Activated T-helper 1 cell treated with Interleukin-2 at 50 U/mL for 16 hours (primary cell): ENCODE measurements around the gene TRAPPC10.
"Not testable (repeated sequence)": the region's sequence is repeated elsewhere in the genome, so short reads cannot be mapped to it uniquely, and the experiment has no call there.

Experiments
- DNase-seq: peaks from one replicate; pipeline ENCODE4 v3.0.0-alpha.2; 2020; ENCODE audit warnings: low read depth

Gene TRAPPC10

GRCh38 chr21:44145616-44146015, 133.5 kb downstream of the TRAPPC10 start:
- DNase-seq = not testable (repeated sequence)

- not testable (repeated sequence) for DNase-seq
Observed at GRCh38 chr21:44147108-44147507, 135.0 kb downstream of the TRAPPC10 start.

GRCh38 chr21:44150255-44150654, 138.1 kb downstream of the TRAPPC10 start:
- DNase-seq = not testable (repeated sequence)

- DNase-seq = not testable (repeated sequence)
Observed at GRCh38 chr21:44153214-44153888, 141.2 kb downstream of the TRAPPC10 start.

GRCh38 chr21:44153889-44154228, 141.8 kb downstream of the TRAPPC10 start:
- not testable (repeated sequence) for DNase-seq

GRCh38 chr21:44154816-44155230, 142.7 kb downstream of the TRAPPC10 start:
- not testable (repeated sequence) for DNase-seq

GRCh38 chr21:44155231-44155993, 143.3 kb downstream of the TRAPPC10 start:
- not testable (repeated sequence) for DNase-seq

- not testable (repeated sequence) for DNase-seq
Observed at GRCh38 chr21:44155994-44156380, 143.9 kb downstream of the TRAPPC10 start.
